HG03095 (cell line): Measurements from ENCODE around the gene TRPM5.
"Not testable (repeated sequence)": the region's sequence is repeated elsewhere in the genome, so short reads cannot be mapped to it uniquely, and the experiment has no call there.

Experiments
- ATAC-seq: cut with Tn5 transposase; IDR thresholded peaks from one replicate; pipeline ENCODE4 v1.9.1; 2021; ENCODE audit warnings: moderate library complexity; ENCODE audit not compliant: unreplicated experiment

TRPM5 gene

GRCh38 chr11:2443881-2444820, at the start of gene TRPM5:
Gene TRPM5 (minus strand): TSS chr11:2444514. CDS start chr11:2423036, 21,478 bp downstream.
- no peak for ATAC-seq

GRCh38 chr11:2489083-2489482, 44.8 kb upstream of the TRPM5 start:
- no peak for ATAC-seq

- no peak for ATAC-seq
Measured at GRCh38 chr11:2488004-2488403, 43.7 kb upstream of the TRPM5 start.

GRCh38 chr11:2484576-2485125, 40.3 kb upstream of the TRPM5 start:
- no peak for ATAC-seq

- no peak for ATAC-seq
Measured at GRCh38 chr11:2483426-2483825, 39.1 kb upstream of the TRPM5 start.

- ATAC-seq = no peak
Measured at GRCh38 chr11:2482745-2483144, 38.4 kb upstream of the TRPM5 start.

GRCh38 chr11:2482204-2482603, 37.9 kb upstream of the TRPM5 start:
- ATAC-seq = no peak

GRCh38 chr11:2481253-2481652, 36.9 kb upstream of the TRPM5 start:
- no peak for ATAC-seq

GRCh38 chr11:2480874-2481220, 36.5 kb upstream of the TRPM5 start:
- ATAC-seq = no peak

- not testable (repeated sequence) for ATAC-seq
Measured at GRCh38 chr11:2480067-2480873, 36.0 kb upstream of the TRPM5 start.

GRCh38 chr11:2477936-2478335, 33.6 kb upstream of the TRPM5 start:
- ATAC-seq = no peak

GRCh38 chr11:2477254-2477653, 32.9 kb upstream of the TRPM5 start:
- no peak for ATAC-seq

GRCh38 chr11:2475136-2475918, 31.0 kb upstream of the TRPM5 start:
- no peak for ATAC-seq

- no peak for ATAC-seq
Measured at GRCh38 chr11:2474059-2474901, 30.0 kb upstream of the TRPM5 start.

GRCh38 chr11:2473361-2474058, 29.2 kb upstream of the TRPM5 start:
- no peak for ATAC-seq

- no peak for ATAC-seq
Measured at GRCh38 chr11:2472428-2473186, 28.3 kb upstream of the TRPM5 start.

GRCh38 chr11:2471804-2472096, 27.4 kb upstream of the TRPM5 start:
- no peak for ATAC-seq

GRCh38 chr11:2471048-2471803, 26.9 kb upstream of the TRPM5 start:
- ATAC-seq = no peak
